HG03066 (cell line): ENCODE data around the gene FBXO11.
"Not testable (repeated sequence)": the region's sequence is repeated elsewhere in the genome, so short reads cannot be mapped to it uniquely, and the experiment has no call there.

ENCODE experiments used
- ATAC-seq: cut with Tn5 transposase; IDR thresholded peaks from one replicate; pipeline ENCODE4 v1.9.1; 2021; ENCODE audit warnings: low read depth; ENCODE audit not compliant: unreplicated experiment

FBXO11 gene

DNA sequence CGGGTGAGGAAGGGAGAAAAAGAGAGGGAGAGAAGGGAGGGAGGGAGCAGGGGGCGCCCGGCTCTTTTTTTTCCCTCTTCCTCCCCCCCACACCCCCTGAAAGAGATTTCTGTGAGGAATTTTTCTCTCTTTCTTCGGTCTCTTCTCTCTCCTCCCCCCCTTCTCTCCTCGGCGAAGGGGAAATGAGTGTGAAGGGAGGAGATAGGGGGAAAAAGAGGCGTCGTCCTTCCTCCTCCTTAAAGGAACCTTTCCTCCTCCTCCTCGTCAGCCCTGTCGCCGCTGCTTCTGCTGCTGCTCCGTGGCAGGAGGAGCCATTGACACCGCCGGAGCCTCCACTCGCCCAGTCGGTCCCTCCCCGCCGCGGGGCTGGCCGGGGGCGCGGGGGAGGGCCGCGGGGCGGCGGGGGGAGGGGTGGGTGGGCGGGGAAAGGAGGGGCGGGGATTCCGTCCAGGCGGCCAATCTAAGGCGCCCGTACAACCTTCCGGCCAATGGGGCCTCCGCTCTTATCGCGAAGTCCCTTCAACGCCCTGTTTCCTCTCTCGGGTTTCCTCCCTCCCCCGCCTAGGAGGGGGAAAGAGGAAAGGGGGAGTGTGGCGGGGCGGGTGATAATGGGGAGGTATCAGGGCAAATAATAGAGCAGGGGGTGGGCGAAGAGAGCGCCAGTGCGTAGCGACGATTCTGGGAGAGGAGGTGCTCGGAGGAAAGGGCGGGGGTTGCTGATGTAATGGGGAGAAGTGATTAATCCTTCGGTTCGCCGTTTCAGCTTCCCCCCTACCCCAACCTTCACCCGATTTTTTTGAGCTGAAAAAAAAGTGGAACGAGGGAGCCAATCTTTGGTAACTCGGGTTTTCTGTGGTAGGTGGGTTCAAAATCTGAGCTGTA, at the start of gene FBXO11:
Gene FBXO11, minus strand, starts transcription at position 342 of the 882 bp plus-strand sequence. CDS start 778 bp downstream, outside the sequence.
- peak; percentile 88 for ATAC-seq

DNA sequence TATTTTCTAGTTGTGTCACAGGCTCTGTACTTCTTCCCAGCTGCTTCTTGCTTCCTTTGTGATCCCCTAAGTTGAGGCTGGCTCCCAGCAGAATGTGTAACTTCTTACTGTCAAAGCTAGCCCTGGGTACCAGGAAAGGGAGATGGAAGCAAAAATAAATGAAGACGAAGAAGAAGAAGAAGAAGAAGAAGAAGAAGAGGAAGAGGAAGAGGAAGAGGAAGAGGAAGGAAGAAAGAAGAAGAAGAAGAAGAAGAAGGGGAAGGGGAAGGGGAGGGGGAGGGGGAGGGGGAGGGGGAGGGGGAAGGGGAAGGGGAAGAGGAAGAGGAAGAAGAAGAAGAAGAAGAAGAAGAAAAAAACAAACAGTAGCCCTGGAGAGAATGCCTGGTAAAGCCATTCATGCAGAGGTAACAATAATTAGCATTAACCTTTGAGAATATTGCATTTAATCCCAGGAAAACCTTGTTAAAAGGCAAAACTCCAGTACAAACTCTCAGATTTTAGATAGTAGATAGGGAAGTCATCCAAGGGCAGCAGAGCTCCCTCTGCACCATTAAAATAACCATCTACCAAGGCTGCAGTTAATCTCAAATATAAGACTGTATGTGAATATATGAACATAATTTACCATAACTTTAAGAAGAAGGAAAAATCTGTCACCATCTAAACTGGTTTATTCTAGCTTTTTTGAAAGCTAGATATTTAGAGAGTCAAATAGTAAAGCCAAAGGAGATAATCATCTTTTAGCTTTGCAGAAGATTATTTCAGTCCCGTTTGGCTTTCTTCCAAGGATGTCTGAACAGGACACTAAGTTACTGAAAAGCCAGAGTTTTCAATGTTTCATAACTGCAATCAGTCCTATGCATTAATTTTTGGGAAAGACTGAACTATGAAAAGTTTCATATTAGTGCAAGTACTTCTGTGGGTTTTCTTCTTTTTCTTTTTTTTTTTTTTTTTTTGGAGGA, 44.3 kb upstream of the FBXO11 start:
- no peak for ATAC-seq

DNA sequence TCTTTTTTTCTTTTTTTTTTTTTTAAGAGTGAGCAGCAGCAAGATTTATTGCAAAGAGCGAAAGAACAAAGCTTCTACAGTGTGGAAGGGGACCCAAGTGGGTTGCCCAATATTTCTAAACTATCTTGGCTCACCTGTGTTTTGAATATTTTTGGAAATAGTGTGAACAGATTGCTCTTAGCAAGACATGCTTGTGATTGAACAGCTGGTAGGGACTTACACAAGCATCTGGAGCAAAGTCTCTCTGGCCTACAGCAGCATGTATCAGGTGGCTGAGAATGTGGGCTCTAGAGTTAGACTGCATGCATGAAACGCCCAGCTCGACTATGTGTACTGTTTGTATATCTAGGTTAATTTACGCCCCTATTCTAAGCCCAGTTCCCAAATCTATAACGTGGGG, 40.3 kb upstream of the FBXO11 start:
- ATAC-seq: no peak

DNA sequence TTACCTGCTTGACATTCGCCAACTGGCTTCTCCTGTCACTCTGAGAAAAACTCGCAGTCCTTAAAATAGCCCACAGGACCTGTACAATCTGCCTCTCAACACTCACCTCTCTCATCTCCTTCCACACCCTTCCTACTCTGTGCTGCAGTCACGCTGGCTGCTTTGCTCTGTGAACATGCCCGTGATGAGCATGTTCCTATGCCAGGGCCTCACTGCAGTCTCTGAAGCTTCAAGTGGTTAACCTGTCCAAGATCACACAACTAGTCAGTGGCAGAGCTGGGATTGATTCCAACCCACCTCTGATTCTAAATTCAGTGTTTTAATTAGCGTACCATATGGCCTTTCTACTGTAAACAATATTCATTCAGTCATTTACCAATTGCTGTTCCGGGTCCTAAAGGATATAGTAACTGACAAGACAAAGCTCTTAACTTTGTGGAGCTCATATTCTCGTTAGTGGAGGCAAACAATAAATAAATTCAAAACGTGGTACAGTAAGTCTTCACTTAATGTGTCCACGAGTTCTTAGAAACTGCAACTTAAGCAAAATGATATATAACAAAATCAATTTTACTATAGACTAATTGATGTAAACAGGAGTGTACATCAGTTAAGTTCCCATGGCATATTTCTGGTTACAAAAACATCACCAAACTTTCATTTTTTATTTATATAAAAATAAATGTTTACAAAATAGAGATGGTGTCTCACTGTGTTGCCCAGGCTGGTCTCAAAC, 38.9 kb upstream of the FBXO11 start:
- ATAC-seq: no peak

DNA sequence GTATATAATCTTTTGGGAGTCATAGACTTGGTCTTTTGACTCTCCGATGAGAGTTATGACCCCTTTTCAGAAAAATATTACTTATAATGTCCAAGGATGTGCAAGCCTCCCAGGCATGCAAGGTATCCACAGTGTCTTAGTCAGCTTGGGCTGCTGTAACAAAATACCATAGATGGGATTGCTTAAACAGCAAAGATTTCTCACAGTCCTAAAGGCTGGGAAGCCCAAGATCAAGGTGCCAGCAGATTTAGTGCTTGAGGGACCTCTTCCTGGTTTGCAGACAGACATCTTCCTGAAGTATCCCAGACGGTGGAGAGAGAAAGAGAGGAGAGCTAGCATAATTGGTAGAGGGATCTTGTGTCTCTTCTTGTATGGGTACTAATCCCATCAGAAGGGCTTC, 35.6 kb upstream of the FBXO11 start:
- no peak for ATAC-seq

DNA sequence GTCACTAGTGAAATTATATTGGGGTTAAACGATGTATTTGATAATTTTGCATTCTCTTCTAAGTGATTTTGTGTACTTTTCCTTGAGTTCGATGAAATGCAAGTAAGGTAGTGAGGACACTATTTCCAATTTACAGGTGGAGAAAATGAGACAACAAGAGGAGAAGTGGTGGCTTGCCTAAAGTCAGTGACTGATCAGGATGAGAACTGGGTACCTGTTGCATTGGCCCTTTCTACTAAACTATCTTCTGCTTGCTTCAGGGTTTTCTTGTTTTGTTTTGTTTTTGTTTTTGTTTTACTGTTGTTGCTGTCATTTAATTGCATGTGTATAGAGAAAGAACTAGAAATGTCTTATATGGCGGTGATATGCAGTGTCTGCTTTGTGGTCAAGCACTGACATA, 31.4 kb upstream of the FBXO11 start:
- ATAC-seq: no peak

DNA sequence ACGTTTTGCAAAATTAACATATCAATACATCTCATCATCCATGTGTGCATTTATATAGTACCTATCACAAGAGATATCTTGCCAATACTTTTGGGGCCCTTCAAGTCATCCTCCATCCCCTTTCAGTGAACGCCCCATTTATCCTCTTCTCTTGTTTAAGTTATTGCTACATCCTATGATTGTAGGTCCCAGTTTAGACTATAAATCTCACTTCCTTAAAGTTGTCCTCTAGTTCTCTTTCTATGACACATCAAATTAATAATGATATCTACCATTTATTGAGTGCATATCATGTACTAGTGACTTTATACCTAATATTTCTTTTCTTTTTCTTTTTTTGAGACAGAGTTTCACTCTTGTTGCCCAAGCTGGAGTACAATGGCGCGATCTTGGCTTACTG, 28.8 kb upstream of the FBXO11 start:
- no peak for ATAC-seq

DNA sequence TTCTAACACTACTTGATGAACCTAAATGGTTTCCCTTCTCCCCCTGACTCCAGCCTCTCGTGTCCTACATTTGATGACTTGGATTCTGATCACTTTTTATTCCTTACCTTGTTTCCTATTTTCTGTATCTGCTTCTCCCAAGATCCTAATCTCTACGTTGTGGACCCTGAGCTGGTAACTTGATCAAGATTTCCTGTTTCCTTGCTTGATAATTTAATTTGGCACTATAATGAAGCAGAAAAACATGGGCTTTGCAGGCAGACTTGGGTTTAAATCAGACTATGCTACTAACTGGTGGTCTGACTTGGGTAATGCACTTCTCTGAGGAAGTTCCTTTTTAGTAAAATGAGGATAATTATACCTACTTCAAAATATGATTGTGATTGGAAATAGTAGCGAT, 11.7 kb upstream of the FBXO11 start:
- no peak for ATAC-seq

DNA sequence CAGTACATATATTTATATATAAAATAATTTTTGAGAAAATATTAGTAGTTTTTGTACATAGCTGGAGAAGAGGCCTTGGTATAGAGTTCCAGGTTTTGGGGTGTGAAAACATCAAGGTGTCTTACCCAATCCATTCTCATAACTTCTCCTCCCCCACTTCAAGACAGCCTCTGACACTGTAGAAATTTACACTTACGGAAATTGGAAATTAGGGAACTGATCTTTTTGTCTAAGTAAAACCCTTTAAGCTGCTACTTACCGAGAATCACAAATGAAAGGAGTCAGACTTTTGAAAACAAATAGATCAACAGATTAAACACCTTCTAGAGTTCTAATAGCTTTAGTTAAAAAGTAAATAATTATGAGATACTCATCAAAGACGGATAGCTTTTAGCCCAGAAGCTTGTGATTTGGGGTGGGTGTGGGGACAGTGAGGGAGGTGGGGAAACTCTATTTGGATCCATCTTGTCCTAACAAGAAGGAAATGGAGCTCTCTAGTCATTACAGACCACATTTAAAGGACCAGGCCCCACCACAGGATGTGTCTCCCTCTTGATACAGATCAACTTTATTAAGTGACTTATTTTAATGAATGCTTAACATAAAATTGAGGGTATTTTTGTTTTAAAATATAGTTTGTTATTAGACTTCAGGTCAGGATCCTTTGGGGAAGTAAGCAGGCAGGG, 11.1 kb upstream of the FBXO11 start:
- ATAC-seq: no peak

DNA sequence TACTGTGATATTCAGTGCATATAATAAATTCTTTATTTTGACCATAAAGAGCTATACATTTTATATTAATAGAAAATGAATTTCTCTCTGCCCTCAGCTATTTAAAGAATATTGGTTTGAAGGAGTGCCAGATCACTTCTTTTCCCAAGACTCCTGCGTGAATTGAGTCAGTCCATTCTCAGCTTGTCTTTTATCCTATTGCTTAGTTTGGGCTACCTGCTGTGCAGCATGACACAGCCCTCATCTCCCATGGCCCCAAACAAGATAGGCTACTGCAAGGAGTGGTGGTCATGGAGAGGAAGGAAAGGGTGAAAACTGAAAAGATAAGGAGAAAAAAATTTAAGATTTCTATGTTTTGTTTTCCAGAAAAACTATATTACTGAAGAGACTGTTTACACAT, 10.1 kb upstream of the FBXO11 start:
- ATAC-seq: no peak

DNA sequence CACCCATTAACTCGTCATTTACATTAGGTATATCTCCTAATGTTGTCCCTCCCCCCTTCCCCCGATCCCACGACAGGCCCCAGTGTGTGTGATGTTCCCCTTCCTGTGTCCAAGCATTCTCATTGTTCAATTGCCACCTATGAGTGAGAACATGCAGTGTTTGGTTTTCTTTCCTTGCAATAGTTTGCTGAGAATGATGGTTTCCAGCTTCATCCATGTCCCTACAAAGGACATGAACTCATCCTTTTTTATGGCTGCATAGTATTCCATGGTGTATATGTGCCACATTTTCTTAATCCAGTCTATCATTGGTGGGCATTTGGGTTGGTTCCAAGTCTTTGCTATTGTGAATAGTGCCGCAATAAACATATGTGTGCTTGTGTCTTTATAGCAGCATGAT, 4.4 kb upstream of the FBXO11 start:
- not testable (repeated sequence) for ATAC-seq

DNA sequence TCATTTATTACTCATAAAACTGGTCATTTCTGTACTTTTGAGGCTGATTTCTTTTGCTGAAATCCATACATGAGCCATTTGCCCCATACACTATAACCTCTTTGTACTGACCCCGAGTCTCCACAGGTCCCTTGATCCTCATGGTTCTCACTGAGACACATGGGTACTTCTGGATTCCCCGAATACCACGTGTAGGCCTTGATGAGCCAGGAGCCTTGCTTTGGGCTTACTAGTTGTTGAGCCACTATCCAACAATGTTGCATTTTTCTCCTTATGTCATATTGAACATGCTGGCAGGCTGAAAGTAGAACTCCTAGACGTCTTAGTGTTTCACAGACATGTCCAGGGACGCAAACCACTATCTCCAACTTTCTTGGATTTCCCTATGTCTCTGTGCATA, 2.4 kb upstream of the FBXO11 start:
- no peak for ATAC-seq

DNA sequence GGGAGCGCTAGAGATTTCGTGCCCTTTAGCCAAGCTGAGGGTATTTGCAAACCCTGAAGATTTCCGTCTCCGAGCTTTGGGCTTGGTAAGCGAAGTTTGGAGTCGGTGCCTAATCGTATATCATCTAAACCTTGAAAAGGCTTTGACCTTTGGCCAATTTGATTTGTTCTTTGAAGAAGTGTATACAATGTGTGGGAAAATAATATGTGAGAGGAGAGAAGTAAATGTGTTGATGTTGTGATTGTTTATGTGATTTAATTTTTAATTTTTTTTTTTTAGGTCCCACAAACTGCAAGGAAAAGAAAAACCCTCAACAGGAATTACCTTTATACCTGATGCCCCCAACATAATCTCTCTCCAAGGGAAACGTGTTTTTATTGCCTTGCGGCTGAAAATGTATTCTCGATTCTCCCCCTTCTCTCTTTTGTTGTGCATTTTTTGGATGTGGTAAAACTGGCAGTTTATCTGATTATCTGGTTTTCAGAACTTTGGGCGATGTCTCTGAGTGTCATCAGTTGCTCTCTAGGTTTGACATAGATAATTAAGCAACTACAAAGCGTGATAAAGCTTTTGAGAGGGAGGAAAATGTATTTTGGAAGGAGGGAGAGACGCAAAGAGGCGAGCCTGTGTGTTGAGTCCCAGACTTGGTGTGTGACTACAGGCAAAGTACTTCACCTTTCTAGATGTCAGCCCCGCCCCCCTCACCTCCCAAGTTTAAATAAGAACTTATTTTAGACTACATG, 912 bp upstream of the FBXO11 start:
- ATAC-seq: peak; percentile 34

DNA sequence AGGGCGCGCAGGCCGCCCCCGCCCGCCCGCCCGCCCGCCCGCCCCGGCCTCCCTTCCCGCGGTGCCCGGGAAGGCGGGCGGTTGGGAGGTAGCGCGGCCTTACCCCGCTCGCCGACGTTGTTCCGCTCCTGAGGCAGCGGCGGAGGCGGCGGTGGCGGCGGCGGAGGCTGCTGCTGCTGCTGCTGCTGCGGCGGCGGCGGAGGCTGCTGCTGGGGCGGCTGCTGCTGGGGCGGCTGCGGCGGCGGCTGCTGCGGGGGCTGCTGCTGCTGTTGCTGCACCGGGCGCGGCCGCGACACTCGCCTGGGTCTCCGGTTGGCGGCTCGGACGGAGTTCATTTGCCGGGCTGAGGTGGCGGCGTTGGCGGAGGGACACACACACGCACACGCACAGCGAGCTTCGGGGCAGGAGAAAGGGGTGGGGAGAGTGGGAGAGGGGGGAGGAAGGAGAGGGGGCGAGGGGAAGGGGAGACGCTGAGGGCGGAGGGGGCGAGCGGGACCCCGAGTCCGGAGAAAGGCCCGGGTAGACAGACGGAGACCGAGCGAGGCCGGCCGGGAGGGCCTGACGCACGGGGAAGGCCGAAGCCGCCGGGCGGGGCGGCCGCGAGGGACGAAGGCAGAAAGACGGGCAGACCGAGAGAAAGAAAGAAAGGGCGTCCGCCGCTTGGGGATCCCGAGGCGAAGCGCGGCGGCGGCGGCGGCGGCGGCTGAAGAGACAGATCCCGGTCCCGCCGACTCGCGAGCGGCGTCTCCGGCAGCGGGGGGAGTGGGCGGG, 727 bp downstream of the FBXO11 start:
- ATAC-seq: peak; percentile 5

DNA sequence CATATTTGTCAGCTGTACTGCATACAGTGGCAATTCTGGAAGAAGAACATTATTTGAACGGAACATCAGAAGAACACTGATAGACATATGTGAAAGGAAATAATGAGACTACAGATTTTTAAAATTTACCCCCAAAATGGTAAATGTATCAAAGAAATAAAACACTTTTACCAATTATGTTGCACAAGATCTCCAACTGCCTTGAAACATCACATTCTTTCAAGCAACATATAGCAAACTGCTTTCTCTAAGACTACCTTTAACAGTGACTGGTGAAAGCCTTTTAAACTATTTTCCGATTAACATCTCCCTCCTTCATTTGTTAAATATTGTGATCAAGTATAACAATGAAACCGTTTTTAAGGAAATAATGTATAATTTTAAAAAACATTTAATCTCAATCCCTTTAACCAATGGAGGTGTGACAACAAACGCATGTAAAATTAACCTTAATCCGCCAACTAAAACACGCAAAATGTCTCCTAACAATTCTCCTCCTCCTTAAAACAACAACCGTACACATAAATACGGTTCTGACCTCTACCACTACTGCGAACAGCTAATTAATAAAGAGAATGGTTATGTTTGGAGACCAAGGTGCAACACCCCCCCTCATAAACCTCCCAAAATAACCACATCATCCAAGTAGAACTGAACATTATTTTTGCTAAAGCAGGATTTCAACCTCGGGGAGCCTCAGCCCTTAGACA, 2.4 kb downstream of the FBXO11 start:
- ATAC-seq: no peak

DNA sequence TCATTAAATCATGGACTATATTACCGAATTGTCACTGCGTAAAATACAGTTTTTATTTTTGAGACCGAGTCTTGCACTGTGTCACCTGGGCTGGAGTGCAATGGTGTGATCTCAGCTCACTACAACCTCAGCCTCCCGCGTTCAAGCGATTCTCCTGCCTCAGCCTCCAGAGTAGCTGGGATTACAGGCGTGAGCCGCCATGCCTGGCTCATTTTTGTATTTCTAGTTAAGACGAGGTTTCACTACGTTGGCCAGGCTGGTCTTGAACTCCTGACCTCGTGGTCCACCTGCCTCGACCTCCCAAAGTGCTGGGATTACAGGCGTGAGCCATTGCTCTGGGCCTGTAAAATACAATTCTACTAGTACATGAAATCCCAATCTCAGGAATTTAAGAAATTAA, 4.4 kb downstream of the FBXO11 start:
- not testable (repeated sequence) for ATAC-seq

DNA sequence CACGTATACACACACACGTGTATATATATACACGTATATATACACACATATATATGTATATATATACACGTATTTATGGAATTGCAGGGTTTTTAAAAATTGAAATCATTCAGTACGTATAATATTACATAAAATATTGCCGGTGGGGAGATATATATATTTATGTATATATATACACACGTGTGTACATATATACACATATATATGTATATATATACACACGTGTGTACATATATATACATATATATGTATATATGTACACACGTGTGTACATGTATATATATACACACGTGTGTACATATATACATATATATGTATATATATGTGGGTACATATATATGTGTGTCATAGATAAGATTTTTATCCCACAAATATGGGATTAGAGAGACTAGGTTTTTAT, 5.4 kb downstream of the FBXO11 start:
- no peak for ATAC-seq
